Suppressor macrophage (primary cell): ENCODE results near the gene PTN.
"Not testable (repeated sequence)": the region's sequence is repeated elsewhere in the genome, so short reads cannot be mapped to it uniquely, and the experiment has no call there.

Experiments used
- DNase-seq, 4 experiments: peaks; one replicate each; pipeline ENCODE4 v3.0.0-alpha.2; 2020 to 2022

The PTN gene

GRCh38 chr7:137316648-137317353 lies 26.7 kb downstream of the PTN start:
- DNase-seq: no peak

- DNase-seq: no peak
These were observed 30.3 kb downstream of the PTN start for GRCh38 chr7:137313201-137313600.

DNA sequence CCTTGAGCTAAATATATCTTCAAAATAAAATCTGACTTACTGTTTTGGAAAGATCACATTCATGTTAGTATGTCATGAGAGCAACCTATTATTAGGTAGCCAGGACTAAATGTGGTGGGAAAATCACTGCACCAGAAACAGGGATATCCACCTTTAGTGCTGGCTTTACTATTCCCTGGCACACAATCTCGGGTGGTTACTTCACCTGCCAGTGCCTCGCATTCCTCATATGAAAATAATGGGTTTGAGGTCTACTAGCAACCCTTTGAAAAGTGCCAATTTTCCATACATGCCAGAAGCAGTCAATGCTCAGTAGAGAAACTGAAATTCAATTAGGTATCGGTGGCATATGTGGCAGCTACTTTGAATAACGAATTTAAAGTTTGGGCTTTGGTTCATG lies 36.8 kb downstream of the PTN start:
- DNase-seq: no peak

DNA sequence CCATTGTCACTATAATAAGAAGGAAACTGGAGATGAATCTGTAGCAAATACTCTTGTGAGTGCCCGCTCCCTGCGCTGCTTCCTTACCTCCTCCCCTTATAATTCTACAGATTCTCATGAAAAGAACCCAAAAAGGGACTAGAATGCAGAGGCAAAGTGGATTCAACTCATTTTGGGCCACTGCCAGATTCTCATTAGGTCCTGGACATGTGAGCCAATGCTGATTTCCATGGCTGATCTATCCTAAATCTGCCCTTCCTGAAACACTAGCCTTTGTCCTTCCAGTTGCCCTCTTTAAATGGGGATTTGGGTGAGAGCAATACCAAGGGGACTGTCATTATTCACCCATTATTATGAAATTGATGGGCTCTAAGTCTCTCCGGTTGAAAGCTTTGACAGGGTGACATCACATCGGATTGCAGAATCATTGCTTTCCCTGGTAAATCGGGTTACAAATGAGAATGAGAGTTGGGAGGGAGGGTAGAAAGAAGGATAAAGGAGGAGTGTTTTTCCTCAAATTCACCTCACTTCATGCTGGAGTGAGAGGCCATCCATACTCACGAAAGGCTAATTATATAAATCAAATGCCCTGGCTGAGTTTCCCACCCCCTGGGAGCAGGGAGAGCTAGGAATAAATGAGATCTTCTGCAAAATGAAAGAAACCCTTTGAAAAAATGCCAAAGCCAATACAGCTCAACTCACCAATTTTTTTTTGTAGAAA lies 37.5 kb downstream of the PTN start:
- DNase-seq: no peak

- no peak for DNase-seq
These were observed 38.8 kb downstream of the PTN start for GRCh38 chr7:137304624-137305235.

DNA sequence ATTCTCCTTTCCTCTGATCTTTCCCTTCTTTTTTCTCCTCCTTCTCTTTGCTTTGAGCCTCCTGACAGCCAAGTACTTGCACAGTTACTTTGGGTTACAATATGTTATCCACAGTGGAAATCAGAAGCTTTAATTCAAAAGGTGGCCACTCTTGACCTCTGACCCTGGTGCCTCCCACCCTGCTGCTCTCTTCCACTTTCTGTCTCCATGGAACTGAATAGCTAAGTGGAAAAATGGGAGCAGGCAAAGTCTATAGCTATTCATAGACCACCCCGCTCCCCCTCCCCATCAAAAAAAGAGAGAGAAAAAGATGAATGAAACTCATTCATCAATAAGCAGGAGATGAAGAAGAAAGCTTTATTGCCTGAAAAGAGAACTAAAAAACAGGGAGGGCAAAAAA lies 39.4 kb downstream of the PTN start:
- no peak for DNase-seq

DNA sequence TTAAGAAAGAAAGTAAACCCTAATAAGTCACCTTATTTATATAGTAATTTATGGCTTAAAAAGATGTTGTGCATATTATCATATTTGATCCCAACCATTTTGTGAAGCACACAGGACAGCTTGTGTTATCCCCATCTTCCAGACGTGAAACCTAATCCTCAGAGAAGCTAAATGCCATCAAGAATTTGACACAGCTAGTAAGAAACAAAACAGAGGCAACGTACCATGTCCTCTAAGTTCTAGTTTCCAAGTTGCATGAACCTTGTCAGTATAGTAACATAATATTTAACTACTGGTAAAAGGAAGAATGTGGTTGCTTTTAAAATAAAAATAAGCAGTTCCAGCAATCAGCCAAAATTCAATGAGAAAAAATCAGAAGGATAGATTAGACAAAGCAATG lies 41.5 kb downstream of the PTN start:
- DNase-seq: no peak

GRCh38 chr7:137298464-137298794 lies 45.1 kb downstream of the PTN start:
- DNase-seq: no peak

DNA sequence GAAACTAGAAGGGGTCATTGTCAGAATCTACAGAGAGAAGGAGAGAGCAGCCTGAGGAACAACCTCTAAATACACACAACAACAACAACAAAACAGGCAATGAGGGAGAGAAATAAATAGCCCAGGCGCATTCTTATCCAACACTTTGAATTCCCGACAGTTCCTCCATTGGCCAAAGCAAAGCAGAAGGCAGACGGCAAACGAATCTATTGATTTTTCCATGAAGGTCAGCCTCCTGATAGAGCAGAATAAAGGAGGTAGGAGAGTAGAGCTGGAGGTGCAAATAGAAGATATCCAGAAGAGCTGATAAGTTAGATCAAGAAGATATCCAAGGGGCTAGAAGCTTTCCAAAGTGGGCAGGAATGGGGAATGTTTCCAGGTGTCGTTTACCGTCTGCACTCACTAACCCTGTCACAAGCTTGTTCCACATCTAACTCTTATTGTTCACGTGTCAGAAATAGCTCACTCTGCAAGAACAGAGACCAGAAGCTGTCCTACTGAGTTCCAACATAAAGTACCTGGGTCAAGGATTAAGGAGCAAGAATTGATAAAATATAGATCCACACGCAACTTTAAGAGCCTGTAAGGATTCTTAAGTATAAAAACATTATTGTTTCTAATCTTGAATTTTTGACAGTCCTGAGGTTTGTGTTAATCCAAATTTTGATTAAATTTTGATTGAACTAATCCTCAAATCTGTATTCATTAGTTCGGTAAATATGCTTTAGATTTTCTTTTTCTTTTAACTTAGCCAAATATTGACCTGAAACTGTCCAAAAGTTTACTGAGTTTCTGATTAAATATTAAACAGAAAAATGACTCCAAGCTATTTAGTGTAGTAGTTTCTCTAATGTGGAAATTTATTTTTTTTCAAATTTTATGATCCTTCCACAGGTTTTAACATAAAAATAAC lies 45.7 kb downstream of the PTN start:
- no peak for DNase-seq

DNA sequence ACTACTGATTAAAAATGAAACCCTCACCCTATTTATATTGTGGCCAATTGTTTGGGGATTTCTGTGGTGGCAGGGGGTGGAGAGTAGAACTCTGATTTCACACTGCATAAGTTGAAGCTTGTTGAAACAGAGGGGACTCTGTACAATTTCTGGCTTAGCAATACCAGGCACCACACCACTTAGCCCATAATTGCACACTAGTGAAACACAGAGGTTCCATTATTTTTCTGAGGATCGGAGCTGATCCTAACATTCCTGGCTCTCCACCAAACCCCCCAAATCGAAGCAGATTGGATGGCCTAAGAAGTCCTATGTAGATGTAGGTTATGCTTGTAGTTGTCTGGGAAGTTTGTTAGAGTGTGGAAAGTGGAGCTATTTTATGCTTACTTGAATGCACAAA lies 47.0 kb downstream of the PTN start:
- no peak for DNase-seq

DNA sequence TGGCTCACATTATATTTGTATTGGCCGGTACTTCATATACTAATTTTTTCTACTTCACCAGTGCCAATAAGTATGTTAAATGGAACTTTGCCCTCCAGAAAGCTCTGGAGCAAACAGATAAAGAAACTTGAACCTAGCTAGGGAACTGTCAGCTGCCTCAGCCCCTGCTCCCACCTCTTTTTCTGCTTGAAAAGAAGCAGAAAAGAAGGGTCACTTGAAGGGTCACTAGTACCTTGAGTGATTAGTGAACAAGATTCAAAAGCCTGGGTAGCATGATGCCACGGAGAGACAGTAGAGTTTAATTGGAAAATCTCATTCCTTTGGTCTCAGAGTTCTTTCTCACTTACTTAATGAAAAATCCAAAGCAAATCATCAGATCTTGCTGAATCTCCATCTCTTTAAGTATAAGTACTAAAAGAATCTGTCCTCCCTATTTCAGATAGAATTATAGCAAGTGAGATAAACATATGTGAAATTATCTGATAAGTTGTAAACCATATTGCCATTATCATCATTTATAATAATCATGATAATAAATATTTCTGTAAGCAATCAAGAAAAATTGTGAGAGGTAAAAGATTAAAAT lies 47.7 kb downstream of the PTN start:
- no peak for DNase-seq

GRCh38 chr7:137289101-137289500 lies 54.4 kb downstream of the PTN start:
- DNase-seq: no peak

- DNase-seq: no peak
These were observed 55.8 kb downstream of the PTN start for GRCh38 chr7:137287651-137288258.

GRCh38 chr7:137283153-137283552 lies 60.4 kb downstream of the PTN start:
- no peak for DNase-seq

DNA sequence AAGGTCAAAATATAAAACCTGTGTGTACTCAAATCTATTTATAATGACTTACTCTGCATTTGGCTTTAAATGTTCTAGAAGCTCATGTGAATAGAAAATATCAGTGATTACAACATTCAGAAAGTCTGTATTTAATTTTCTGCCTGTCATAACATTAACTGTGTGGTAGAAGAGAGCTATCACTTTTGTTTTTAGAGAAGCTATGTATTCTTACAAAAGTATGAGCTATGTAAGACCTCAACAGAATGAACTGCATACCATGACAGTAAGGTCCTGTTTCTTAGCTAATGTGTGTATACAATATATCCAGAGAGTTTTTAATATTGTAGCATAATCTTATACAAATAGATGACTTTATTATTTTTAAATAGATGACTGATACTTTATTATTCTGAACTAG lies 61.5 kb downstream of the PTN start:
- DNase-seq: no peak

DNA sequence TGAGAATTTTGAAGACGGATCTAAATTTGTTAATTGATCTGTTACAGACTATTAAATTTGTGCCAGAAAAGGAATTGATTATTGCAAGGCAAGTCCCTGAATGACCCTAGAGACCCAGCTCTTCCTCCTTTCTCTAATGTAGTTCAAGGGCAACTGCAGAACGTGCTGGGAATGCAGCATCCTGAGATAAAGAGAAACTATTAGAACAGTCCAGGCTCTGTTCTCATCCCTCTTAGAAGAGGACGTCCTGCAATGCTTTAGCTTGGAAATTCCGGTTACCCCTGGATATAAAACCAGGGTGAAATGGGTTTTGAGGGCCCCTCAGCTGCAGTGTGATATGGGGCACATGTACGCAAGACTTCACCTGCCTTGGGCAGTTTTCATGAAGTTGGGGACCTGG lies 67.3 kb downstream of the PTN start:
- DNase-seq: no peak

DNA sequence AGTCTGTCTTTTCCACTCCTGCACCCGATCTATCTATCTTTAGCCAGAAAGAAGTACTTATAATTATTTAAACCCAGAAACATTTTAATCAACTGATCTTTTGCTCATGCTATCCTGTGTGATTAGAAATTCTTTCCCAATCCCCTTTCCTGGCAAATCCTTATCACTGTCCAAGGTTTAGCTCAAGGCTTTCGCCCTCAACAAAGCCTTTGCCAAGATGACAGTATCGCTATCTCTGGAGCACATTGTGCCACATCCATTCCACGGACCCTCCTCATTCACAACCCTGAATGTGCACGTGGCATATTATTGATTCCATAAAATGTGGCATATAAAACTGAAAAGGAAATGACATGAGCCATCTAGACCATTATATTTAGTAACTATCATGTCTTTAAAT lies 71.3 kb downstream of the PTN start:
- no peak for DNase-seq

DNA sequence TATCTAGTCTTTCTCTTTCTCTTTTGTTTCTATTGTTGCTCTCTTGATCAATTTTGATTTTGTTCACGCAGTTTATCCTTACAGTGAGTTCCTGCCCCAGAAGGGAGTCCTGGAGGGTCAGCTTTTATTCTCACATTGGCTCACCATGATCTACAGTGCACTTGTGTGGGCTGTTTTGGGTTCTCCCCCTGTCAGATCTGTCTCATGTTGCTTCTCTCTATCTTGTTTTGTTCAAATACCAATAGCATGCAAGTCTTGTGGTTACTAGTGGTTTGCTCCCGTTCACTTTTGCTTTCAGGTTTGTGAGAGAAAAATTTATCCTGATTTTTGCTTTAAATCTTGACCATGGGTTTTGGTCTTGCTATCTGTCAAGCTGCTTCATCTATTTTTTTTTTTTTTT lies 74.3 kb downstream of the PTN start:
- DNase-seq: no peak

DNA sequence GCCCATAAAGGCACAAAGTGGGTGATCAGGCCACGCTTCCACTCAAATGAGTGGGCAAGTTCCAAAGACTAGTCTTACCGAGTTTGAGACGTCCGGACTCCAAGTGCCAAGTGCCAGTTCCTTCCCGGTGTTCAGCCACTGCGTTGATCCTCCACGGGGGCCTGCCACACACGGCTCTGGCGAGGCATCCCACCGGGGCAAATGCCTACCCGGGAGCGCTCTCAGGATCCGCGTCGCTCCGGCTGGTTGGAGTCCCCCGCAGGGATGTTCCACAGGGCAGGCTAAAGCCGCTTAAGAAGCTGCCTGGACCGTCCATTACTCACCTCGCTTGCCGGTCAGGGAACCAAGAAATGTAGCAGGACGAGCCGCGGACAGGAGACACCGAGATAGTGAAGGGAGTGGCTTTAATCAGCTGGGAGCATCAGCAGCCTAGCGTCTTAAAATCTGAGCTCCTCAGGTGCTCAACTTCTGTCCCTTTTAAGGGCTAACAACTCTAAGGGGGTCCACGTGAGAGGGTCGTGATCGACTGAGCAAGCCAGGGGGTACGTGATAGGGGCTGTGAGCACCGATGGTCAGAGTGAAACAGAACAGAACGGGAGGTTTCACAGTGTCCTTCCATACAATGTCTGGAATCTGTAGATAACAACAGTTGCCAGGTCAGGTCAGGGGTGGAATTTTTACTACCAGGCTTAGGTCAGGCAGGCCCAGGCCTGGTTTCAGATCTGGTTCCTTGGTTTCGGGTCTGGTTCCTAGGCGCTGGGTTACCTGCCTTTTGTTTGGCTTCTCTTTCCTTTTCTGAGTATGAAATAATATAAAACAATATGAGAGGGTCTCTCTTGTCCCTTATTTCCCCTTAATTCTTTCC lies 75.3 kb downstream of the PTN start:
- DNase-seq: not testable (repeated sequence)

DNA sequence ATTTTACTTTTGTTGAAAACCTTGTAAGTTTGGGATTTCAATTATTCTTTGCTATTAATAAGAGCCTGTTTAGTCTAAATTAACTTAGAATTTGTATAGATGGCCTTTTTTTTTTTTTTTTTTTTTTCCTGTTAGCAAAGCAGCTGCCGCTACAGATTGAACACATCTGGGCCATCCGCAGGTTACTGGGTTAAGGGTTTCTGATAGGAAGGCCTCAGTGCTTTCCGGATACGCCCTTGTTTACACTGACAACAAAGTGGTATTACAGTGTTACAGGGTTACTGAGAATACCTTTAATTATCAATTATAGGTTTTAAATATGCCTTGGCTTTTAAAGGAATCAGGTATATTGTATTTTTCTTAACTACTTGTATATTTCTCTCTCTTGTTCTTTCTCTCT lies 76.8 kb downstream of the PTN start:
- DNase-seq: no peak

GRCh38 chr7:137265480-137265879 lies 78.1 kb downstream of the PTN start:
- not testable (repeated sequence) for DNase-seq
